ENCODE results near the gene ATP2C2.
A peak's percentile ranks its signal among the peaks of the same experiment; 100 is the strongest.

Gene ATP2C2

GRCh38 chr16:84451781-84452180 lies 83.4 kb downstream of the ATP2C2 start:
- DNase-seq (ENCODE audit: low spot score) = no peak

DNA sequence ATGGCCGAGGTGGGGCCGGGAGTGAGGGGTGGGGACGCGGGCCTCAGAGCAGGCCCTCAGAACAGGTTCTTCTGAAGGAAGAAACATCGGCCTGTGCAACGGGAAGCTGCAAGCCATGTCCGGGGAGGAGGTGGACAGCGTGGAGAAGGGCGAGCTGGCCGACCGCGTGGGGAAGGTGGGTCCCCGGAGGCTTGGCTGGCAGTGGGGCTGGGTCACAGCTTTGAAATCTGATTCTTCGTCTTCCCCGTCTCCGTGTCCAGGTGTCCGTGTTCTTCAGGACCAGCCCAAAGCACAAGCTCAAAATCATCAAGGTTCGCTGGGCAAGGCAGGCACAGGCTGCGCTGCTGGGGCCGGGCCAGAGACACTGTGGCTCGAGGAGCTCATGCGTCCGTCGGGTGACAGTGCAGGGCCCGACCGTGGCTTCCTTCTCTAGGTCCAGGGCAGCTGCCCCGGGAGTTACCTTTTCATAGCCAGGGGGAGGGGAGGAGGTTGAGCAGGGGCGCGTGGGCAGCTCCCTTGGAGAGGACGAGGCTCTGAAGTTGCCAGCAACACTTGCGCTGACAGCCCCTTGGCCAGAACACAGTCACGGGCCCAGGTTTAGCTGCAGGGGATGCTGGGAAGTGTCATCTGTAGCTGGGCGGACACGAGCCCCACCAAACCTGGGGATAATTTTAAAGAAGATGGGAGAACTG lies 84.9 kb downstream of the ATP2C2 start:
- no peak for DNase-seq (ENCODE audit: low spot score)

- no peak for DNase-seq (ENCODE audit: low spot score)
Observed at GRCh38 chr16:84454611-84455010, 86.3 kb downstream of the ATP2C2 start.

DNA sequence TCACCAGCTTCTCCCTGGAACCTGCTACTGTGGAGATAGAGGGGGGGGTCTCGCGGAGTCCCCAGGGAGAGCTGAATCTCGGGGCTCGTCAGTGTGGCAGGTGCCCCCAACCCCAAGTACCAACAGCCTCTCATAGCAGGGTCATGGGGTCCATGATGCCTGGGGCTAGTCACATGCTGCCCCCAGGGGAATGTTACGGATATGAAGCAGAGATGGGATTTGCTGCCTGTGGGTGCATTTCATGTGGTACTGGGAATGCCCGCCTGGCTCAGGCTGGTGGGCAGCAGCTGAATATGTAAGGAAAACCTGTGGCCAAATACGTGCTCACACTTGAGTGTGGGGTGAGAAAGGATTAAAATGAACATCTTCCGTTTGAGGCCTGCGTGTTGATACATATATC lies 86.7 kb downstream of the ATP2C2 start:
- DNase-seq (ENCODE audit: low spot score) = no peak

GRCh38 chr16:84458606-84459532 lies 90.5 kb downstream of the ATP2C2 start:
- DNase-seq (ENCODE audit: low spot score) = no peak

- no peak for DNase-seq (ENCODE audit: low spot score)
Observed at GRCh38 chr16:84459533-84459894, 91.2 kb downstream of the ATP2C2 start.

DNA sequence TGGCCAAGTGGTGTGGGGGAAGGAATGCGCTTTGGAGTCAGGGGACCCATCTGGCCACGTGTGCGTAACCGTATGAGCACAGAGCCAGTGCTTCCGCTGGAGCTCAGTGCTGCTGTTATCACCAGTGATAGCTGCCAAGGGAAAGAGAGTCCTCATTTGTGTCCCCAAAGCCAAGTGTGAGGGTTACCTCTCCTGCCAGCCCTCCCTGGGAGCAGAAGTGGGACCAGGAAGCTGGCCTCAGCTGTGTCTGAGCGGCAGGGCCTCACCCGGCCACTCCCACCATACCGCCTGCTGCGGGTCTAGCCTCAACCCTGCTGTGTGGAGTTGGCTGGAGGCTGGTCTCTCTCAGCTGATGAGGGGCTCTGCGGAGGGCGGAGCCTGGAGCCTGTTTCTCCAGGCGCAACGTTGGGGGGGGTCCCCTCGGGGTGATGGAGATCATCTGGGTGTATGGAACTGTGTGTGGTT lies 91.6 kb downstream of the ATP2C2 start:
- no peak for DNase-seq (ENCODE audit: low spot score)

GRCh38 chr16:84460406-84461028 lies 92.2 kb downstream of the ATP2C2 start:
- no peak for DNase-seq (ENCODE audit: low spot score)

DNA sequence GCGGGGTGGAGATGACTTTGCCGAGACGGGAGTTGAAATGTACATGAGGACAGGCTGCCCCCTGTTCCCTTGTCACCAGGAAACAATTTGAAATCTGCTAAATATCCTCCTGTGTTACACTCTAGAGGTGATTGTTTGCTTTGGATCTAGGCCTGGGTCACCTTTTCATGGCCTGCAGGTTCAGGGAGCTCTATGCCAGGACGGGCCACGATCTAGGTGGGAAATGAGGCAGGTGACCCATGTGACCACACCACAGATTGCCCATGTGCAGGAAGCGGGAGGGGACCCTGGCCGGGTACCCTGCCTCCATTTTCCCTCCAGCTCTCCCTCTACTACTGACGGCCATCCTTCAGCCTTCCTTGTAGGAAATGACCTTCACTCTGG lies 92.7 kb downstream of the ATP2C2 start:
- no peak for DNase-seq (ENCODE audit: low spot score)

- DNase-seq (ENCODE audit: low spot score) = no peak
Observed at GRCh38 chr16:84461413-84462295, 93.3 kb downstream of the ATP2C2 start.

- no peak for DNase-seq (ENCODE audit: low spot score)
Observed at GRCh38 chr16:84462296-84463210, 94.2 kb downstream of the ATP2C2 start.

- no peak for DNase-seq (ENCODE audit: low spot score)
Observed at GRCh38 chr16:84463221-84463620, 94.9 kb downstream of the ATP2C2 start.

- no peak for DNase-seq (ENCODE audit: low spot score)
Observed at GRCh38 chr16:84464116-84464515, 95.8 kb downstream of the ATP2C2 start.

GRCh38 chr16:84465154-84465553 lies 96.8 kb downstream of the ATP2C2 start:
- DNase-seq (ENCODE audit: low spot score) = no peak

DNA sequence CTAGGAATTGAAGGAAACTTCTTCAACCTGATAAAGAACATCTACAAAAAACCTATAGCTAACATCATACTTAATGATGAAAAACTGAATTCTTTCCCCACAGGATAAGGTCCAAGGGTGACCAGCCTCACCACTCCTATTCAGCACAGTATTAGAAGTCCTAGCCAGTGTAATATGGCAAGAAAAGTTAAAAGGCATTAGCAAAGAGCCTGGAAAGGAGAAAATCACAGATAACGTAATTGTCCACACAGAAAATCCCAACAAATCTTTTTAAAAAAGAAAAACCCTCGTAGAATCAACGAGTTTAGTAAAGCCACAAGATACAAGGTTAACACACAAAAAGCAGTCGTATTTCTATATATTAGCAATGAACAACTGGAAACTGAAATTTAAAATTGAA lies 98.4 kb downstream of the ATP2C2 start:
- no peak for DNase-seq (ENCODE audit: low spot score)

DNA sequence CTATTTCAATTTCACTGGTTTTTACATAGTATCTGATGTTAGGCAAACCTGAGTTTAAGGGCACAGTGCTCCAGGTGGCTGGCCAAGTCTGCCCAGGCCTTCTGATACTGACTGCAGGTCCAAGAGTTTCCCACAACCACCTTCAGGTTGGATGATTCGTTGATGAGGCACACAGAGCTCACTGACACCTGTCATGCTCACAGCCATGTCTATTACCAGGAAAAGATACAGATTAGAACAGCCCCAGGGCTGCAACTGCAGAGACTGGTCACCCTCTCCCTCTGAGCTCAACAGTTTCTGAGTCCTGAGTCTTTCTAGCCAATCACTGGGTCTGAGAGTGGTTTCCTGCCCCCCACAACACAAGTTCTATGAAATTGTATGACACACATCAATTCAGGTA lies 98.9 kb downstream of the ATP2C2 start:
- no peak for DNase-seq (ENCODE audit: low spot score)

- DNase-seq (ENCODE audit: low spot score) = no peak
Observed at GRCh38 chr16:84467709-84468108, 99.4 kb downstream of the ATP2C2 start.

- peak; percentile 16 for DNase-seq (ENCODE audit: low spot score)
Observed at GRCh38 chr16:84471316-84471715, 103.0 kb downstream of the ATP2C2 start.

- DNase-seq (ENCODE audit: low spot score) = no peak
Observed at GRCh38 chr16:84471966-84472365, 103.6 kb downstream of the ATP2C2 start.

- no peak for DNase-seq (ENCODE audit: low spot score)
Observed at GRCh38 chr16:84475643-84476240, 107.4 kb downstream of the ATP2C2 start.

All from D341Med (cell line).